ENCODE measurements around the gene CTNNBIP1. TPM values are rescaled to one million over a fixed set of nuclear protein-coding genes. Genes with fewer than 3 reads are reported as not detected.

The CTNNBIP1 gene
- total and polyA plus RNA-seq, 10 donors: 7.3 to 17.5 (median 12.1) TPM

DNA sequence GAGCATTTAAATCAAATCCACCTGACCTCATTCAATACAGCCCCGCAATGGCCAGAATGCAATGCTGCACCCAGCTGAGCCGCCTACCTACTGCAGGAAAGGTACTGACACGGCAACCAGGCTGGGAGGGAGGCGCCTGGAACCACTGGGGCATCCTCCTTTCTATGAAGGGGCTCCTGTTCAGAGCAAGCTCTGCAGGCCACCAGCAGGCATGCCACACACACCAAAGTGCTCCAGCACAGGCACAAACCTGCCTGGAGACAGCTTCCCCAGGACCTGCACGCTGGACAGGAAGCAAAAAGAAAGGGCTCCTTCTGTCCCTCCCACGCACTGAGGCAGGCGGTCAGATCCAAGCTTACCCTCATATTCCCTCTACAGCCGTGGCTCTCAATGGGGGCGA, 21.2 kb downstream of the CTNNBIP1 start:
- Histone ChIP-seq H3K4me3 (no peak overlapping the region), H3K36me3 (peaks cover 0 to 20% (median 0%) of the 10 kb centered on the region in 6 donors), H3K9me3 (no peaks in the 10 kb centered on the region), H3K4me1 (peaks cover 7 to 54% (median 24%) of the 10 kb centered on the region in 6 donors), H3K27ac (no peak overlapping the region), H3K27me3 (replicated peaks in 1 of 7) (no peaks in the 10 kb centered on the region)
- no peak for DNase-seq
- TF ChIP-seq, protein P1, sequence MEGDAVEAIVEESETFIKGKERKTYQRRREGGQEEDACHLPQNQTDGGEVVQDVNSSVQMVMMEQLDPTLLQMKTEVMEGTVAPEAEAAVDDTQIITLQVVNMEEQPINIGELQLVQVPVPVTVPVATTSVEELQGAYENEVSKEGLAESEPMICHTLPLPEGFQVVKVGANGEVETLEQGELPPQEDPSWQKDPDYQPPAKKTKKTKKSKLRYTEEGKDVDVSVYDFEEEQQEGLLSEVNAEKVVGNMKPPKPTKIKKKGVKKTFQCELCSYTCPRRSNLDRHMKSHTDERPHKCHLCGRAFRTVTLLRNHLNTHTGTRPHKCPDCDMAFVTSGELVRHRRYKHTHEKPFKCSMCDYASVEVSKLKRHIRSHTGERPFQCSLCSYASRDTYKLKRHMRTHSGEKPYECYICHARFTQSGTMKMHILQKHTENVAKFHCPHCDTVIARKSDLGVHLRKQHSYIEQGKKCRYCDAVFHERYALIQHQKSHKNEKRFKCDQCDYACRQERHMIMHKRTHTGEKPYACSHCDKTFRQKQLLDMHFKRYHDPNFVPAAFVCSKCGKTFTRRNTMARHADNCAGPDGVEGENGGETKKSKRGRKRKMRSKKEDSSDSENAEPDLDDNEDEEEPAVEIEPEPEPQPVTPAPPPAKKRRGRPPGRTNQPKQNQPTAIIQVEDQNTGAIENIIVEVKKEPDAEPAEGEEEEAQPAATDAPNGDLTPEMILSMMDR (IDR thresholded peaks at IDR 0.05 in 8 of 11, conservative IDR thresholded peaks at IDR 0.05 in 3 of 11): no peak
- TF ChIP-seq POLR2A (IDR thresholded peaks at IDR 0.05) (no peak), POLR2AphosphoS5 (IDR thresholded peaks at IDR 0.05) (no peak)
- 81 to 95% (median 84%) methylated on average over 8 to 9 of the region's 9 CpGs for WGBS, 5 donors
- intact Hi-C loops (cut with DNase I; ENCODE audit: low total_unique reads): no loop called here

DNA sequence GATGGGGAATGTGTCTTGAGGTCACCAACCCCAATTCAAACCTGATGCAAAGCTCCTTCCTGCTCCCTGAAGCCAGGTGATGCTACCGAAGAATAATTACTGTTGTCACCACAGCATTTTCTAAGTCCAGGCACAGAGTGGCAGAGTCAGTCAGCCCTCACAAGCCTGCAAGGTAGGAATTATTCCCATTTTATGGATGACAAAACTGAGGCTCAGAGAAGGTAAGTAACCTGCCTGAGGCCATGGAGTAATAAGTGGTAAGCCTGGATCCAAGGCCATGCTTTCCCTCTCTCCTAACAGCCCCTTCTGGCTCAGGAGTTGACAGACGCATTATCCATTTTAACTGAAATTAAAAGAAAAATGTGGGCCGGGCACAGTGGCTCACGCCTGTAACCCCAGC, 23.0 kb downstream of the CTNNBIP1 start:
- intact Hi-C loops (cut with DNase I; ENCODE audit: low total_unique reads): no loop called here
- Histone ChIP-seq H3K27me3 (replicated peaks in 1 of 7) (no peaks in the 10 kb centered on the region), H3K27ac (no peak overlapping the region), H3K4me3 (no peak overlapping the region), H3K36me3 (peaks cover 0 to 32% (median 0%) of the 10 kb centered on the region in 6 donors), H3K4me1 (peaks cover 0 to 47% (median 13%) of the 10 kb centered on the region in 6 donors), H3K9me3 (no peaks in the 10 kb centered on the region)
- WGBS, 5 donors: 95 to 100% (median 96%) methylated on average over 4 of the region's 4 CpGs
- TF ChIP-seq POLR2AphosphoS5 (IDR thresholded peaks at IDR 0.05) (no peak), POLR2A (IDR thresholded peaks at IDR 0.05) (no peak)
- TF ChIP-seq, protein P1 (IDR thresholded peaks at IDR 0.05 in 8 of 11, conservative IDR thresholded peaks at IDR 0.05 in 3 of 11): no peak
- no peak for DNase-seq

DNA sequence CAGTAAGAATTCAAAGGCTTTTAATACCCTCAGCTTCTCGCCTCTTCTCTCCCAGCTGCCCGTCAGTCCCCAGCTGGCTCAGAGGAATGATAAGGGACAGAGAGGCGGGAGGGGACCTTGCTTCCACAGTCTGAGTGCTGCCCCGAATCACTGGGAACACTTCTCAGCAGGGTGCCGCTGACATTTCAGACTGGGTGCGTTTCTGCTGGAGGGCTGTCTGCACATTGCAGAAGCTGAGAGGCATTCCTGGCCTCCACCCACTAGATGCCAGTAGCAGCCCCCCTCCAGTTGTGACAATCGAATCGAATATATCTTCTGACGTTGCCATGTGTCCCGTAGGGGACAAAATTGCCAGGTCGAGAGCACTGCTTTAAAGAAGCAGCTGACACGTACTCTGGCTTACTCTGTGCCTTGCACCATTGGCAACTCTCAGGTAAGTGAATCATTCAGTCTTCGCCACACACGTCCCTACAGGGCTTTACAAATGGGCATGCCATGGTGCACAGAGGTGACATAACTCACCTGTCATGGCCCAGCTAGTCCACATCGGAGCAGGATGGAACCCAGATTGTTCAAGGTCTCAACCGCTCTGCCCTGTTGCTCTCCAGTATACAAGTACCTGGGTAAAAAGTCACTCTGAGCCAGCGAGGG, 23.9 kb downstream of the CTNNBIP1 start:
- Histone ChIP-seq H3K27ac (no peak overlapping the region), H3K27me3 (replicated peaks in 1 of 7) (no peaks in the 10 kb centered on the region), H3K36me3 (peaks cover 0 to 32% (median 0%) of the 10 kb centered on the region in 6 donors), H3K4me1 (peaks cover 0 to 49% (median 13%) of the 10 kb centered on the region in 6 donors), H3K4me3 (no peak overlapping the region), H3K9me3 (no peaks in the 10 kb centered on the region)
- intact Hi-C loops (cut with DNase I; ENCODE audit: low total_unique reads): no loop called here
- 88 to 96% (median 95%) methylated on average over 12 to 17 of the region's 17 CpGs for WGBS, 5 donors
- DNase-seq: no peak
- TF ChIP-seq POLR2AphosphoS5 (IDR thresholded peaks at IDR 0.05) (no peak), POLR2A (IDR thresholded peaks at IDR 0.05) (no peak)
- TF ChIP-seq, protein P1 (IDR thresholded peaks at IDR 0.05 in 8 of 11, conservative IDR thresholded peaks at IDR 0.05 in 3 of 11): no peak

DNA sequence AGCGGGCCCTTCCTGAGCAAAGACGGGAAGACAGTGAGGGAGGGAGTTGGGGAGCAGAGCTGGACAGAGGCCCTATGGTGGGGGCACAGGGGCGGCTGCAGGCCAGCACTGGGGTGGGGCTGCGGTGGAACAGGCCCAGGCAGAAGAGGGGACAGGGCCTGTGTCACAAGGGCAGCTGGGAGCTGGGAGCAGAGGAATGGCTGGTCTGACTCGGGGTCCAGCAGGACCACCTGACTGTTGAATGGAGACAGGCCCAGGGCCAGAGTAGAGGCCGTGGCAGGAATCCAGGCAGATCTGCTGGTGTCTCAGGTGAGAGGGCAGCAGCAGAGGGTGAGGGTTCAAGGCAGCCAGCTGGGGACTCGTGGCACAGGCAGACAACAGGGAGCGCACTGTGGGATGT, 25.3 kb downstream of the CTNNBIP1 start:
- Histone ChIP-seq H3K4me1 (peaks cover 0 to 36% (median 8%) of the 10 kb centered on the region in 6 donors), H3K36me3 (peaks cover 0 to 32% (median 0%) of the 10 kb centered on the region in 6 donors), H3K27ac (no peak overlapping the region), H3K9me3 (no peaks in the 10 kb centered on the region), H3K27me3 (replicated peaks in 1 of 7) (no peaks in the 10 kb centered on the region), H3K4me3 (no peak overlapping the region)
- DNase-seq: no peak
- TF ChIP-seq, protein P1 (IDR thresholded peaks at IDR 0.05 in 8 of 11, conservative IDR thresholded peaks at IDR 0.05 in 3 of 11): no peak
- TF ChIP-seq POLR2A (IDR thresholded peaks at IDR 0.05) (no peak), POLR2AphosphoS5 (IDR thresholded peaks at IDR 0.05) (no peak)
- 89 to 95% (median 92%) methylated on average over 8 of the region's 8 CpGs for WGBS, 5 donors
- intact Hi-C loops (cut with DNase I; ENCODE audit: low total_unique reads): no loop called here

Data from spleen (tissue), 11 donors.